Activated CD4-positive, alpha-beta T cell treated with anti-CD3 and anti-CD28 coated beads, Interleukin-2, amount 10 ng/mL, durations not matched to agents 7 days and 5 days (primary cell): ENCODE data around the gene RIMS1. TPM values are rescaled to one million over a fixed set of nuclear protein-coding genes. Genes with fewer than 3 reads are reported as not detected.

ENCODE experiments used
- CTCF ChIA-PET: fragments of 350-600 bp; sonication (Branson Sonifier 250); formaldehyde crosslinking; loops from one replicate; lab custom pipeline; 2021; ENCODE audit warnings: antibody characterized with exemption; lab: Charles Lee
- POLR2A ChIA-PET: fragments of 350-600 bp; sonication (Branson Sonifier 250); formaldehyde crosslinking; loops from one replicate; lab custom pipeline; 2021; ENCODE audit warnings: antibody characterized with exemption; lab: Charles Lee
- DNase-seq: peaks from one replicate; pipeline ENCODE4 v3.0.0-alpha.2; 2020
- H3K27ac Mint-ChIP-seq: one replicate; pipeline ENCODE4 v1.8.0; 2021; ENCODE audit warnings: mild to moderate bottlenecking, moderate library complexity, mixed read lengths
- H3K27me3 Mint-ChIP-seq: one replicate; pipeline ENCODE4 v1.8.0; 2021; ENCODE audit warnings: mixed read lengths
- H3K36me3 Mint-ChIP-seq: one replicate; pipeline ENCODE4 v1.8.0; 2021; ENCODE audit warnings: low read depth, mixed read lengths
- H3K4me1 Mint-ChIP-seq: one replicate; pipeline ENCODE4 v1.8.0; 2021; ENCODE audit warnings: mixed read lengths
- H3K4me3 Mint-ChIP-seq: one replicate; pipeline ENCODE4 v1.8.0; 2021; ENCODE audit warnings: mild to moderate bottlenecking, moderate library complexity, mixed read lengths
- H3K9me3 Mint-ChIP-seq: one replicate; pipeline ENCODE4 v1.8.0; 2021; ENCODE audit warnings: mixed read lengths
- total RNA-seq, 2 experiments: library from RNA; stranded (reverse); gene quantifications; one replicate each; pipeline ENCODE4 v1.2.3, GENCODE V29; 2021

Gene RIMS1
- total RNA-seq, 2 experiments from 2014 or later: not detected

DNA sequence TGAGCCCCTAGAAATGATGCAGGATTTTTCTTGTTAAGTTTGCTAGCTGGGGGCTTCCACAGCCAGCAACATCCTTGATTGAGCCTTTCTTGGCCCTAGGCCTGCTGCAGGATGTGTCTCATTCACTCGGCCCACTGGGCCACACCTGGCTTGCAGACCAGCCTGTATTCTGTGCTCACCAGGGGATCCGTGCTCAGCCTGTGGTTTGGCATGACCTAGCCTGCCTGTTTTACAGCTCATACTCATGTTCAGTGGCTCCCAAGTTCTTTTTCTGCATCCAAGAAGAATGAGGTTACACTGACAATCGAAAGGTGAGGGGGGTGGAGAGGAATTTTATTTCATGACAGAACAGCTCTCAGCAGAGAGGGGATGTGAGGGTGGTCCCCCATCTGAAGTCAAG lies 263.4 kb downstream of the RIMS1 start:
- Mint-ChIP-seq H3K4me3 (no peak overlapping the region), H3K36me3 (no peaks in the 10 kb centered on the region), H3K27me3 (no peaks in the 10 kb centered on the region), H3K27ac (no peak overlapping the region), H3K9me3 (peaks cover 2% of the 10 kb centered on the region), H3K4me1 (no peaks in the 10 kb centered on the region)
- ChIA-PET POLR2A (no interaction called here), CTCF (no interaction called here)
- no peak for DNase-seq

DNA sequence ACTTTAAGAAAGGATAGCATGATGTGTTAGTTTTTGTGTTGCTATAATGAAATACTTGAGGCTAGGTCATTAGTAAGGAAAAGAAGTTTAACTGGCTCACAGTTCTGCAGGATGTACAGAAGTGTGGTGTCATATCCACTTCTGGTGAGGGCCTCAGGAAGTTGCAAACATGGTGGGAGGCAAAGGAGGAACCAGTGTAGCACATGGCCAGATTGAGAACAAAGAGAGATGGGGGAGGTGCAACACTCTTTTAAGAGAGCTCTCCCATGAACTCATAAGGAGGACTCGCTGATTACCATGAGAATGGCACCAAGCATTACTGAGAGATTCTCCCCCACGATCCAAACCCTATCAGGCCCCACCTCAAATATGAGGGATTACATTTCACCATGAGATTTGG lies 265.4 kb downstream of the RIMS1 start:
- DNase-seq: no peak
- no peaks in the 10 kb centered on the region for H3K27me3 Mint-ChIP-seq
- ChIA-PET POLR2A (no interaction called here), CTCF (no interaction called here)
- H3K4me1 Mint-ChIP-seq: no peaks in the 10 kb centered on the region
- H3K4me3 Mint-ChIP-seq: no peak overlapping the region
- no peak overlapping the region for H3K27ac Mint-ChIP-seq
- H3K9me3 Mint-ChIP-seq: peaks cover 2% of the 10 kb centered on the region
- H3K36me3 Mint-ChIP-seq: no peaks in the 10 kb centered on the region

DNA sequence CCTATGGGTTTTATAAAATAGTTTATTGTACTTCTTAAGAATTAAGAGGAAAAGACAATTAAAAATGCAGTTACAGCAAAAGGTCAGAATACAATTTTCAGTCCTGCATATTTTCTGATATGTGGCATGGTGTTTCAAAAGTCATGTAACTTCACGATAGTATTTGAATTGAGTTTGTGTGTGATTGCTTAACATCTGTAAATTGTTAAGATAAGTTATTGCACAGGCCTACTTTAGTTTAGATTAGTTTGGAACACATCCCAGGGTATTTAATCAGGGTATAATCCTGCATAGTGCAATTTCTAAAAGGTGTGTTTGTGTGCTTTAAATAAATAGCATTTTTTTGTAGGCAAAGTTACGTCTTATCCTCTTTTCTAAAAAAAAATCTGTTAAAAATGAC lies 289.6 kb downstream of the RIMS1 start:
- Mint-ChIP-seq H3K27me3 (peaks cover 2% of the 10 kb centered on the region), H3K27ac (no peak overlapping the region), H3K36me3 (no peaks in the 10 kb centered on the region), H3K4me1 (no peaks in the 10 kb centered on the region), H3K4me3 (no peak overlapping the region), H3K9me3 (no peaks in the 10 kb centered on the region)
- DNase-seq: no peak
- ChIA-PET POLR2A (no interaction called here), CTCF (no interaction called here)

DNA sequence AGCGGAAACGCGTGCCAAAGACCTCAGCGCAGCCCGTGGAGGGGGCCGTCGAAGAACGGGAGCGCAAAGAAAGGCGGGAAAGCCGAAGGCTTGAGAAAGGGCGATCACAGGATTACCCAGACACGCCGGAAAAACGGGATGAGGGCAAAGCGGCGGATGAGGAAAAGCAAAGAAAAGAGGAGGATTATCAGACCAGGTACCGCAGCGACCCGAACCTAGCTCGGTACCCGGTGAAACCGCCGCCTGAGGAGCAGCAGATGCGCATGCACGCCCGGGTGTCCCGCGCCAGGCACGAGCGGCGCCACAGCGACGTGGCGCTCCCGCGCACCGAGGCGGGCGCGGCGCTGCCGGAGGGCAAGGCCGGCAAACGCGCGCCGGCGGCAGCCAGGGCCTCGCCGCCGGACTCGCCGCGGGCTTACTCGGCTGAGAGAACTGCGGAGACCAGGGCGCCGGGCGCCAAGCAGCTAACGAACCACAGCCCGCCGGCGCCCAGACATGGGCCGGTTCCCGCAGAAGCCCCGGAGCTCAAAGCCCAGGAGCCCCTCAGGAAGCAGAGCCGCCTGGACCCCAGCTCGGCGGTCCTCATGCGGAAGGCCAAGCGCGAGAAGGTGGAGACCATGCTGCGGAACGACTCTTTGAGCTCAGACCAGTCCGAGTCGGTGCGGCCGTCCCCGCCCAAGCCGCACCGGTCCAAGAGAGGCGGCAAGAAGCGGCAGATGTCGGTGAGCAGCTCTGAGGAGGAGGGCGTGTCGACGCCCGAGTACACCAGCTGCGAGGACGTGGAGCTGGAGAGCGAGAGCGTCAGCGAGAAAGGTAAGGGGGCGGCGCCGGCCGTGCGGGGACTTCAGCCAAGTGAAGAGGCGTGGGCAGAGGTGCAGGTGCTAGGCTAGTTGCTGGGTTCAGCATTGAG lies 296.2 kb downstream of the RIMS1 start:
- peak overlapping the region; percentile 25 for H3K4me3 Mint-ChIP-seq
- ChIA-PET POLR2A (no interaction called here), CTCF (no interaction called here)
- H3K27me3 Mint-ChIP-seq: peaks cover 30% of the 10 kb centered on the region
- no peak overlapping the region for H3K27ac Mint-ChIP-seq
- DNase-seq: no peak
- no peaks in the 10 kb centered on the region for H3K4me1 Mint-ChIP-seq
- peaks cover 3% of the 10 kb centered on the region for H3K36me3 Mint-ChIP-seq
- H3K9me3 Mint-ChIP-seq: no peaks in the 10 kb centered on the region

DNA sequence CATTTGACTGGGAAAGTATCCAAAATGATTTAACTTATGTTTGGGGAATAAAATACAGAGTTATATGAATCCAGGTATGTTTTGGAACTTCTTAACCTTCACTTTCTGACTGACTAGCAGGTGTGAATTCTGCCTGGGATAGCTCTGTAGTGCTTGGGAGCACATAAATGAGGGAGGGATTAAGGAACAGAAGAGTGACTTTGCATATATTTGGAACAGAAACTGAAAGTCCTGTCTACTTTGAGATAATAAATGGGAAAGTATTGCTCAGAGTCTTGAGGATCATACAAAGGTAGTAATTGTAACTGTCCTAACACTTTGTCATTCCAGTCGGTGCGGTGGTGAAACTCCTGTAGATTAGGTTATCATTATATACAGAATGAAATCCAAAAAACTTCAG lies 317.6 kb downstream of the RIMS1 start:
- POLR2A ChIA-PET: no interaction called here
- Mint-ChIP-seq H3K4me1 (no peaks in the 10 kb centered on the region), H3K36me3 (no peaks in the 10 kb centered on the region), H3K27me3 (no peaks in the 10 kb centered on the region), H3K27ac (no peak overlapping the region), H3K4me3 (no peak overlapping the region), H3K9me3 (no peaks in the 10 kb centered on the region)
- CTCF ChIA-PET: interaction anchor here (1.1 kb wide), 1 partner anchor 9 kb away, joined by 3 read pairs; no protein-coding TSS in a partner anchor
- no peak for DNase-seq

DNA sequence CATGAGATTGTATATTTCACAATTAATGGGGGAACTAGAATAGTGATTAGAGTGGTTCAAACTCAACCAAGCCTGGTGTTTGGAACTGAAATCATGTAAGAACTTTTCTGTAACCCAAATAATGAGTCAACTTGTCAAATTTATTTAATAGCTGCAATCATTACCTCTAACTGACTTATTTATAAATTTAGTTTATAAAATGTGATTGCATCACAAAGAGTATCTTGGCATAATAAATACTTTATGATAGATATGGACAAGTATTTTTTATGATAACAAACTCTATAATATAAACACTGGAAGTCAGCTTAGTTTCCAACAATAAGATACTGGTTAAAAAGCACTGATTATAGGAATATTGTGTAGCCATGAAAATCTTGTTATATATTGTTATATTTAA lies 319.1 kb downstream of the RIMS1 start:
- H3K36me3 Mint-ChIP-seq: no peaks in the 10 kb centered on the region

DNA sequence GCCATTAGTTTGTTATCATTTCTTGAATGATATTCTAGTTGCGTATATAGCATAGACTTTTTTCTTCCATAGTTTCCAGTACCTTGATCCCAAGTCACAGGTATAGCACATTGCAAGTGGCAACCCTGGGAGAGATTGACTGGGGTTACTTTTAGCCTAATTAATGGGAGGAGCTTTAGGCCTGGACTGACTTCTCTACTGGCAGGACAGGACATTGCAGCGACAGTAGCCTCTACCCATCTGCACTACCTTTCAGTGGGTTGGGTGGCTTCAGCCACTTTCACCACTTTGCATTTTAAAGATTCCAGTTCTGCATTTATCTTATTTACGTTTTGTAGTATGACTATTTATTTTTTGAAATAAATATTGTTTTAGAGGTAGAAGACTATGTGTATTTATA lies 320.3 kb downstream of the RIMS1 start:
- Mint-ChIP-seq H3K36me3 (no peaks in the 10 kb centered on the region), H3K9me3 (no peaks in the 10 kb centered on the region), H3K4me1 (no peaks in the 10 kb centered on the region), H3K27ac (no peak overlapping the region), H3K27me3 (no peaks in the 10 kb centered on the region), H3K4me3 (no peak overlapping the region)
- ChIA-PET CTCF (no interaction called here), POLR2A (no interaction called here)
- DNase-seq: no peak

More for the DNA sequence above, 319.1 kb downstream of the RIMS1 start:
- no peaks in the 10 kb centered on the region for H3K27me3 Mint-ChIP-seq
- no peak overlapping the region for H3K4me3 Mint-ChIP-seq
- no peaks in the 10 kb centered on the region for H3K4me1 Mint-ChIP-seq
- no peak overlapping the region for H3K27ac Mint-ChIP-seq
- POLR2A ChIA-PET: no interaction called here
- CTCF ChIA-PET: no interaction called here
- no peaks in the 10 kb centered on the region for H3K9me3 Mint-ChIP-seq
- no peak for DNase-seq

DNA sequence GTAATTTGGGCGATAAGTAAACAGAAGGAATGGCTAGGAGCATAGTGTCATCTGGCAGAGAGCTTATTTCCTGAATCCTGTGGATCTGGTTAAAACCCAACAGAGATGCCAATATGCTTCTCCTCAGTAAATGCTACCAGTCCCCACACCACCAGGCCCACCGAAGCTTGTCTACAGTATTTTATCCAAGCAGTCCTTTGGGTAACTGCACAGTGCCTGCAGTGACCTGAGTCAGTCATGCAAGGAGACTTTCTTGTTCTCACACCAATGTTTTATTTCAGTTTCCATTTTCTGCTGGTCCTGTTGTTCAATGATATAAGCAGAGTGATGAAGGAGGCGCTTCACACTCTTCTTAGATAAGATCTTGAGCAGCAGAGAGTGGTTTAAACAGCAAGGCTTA lies 326.3 kb downstream of the RIMS1 start:
- CTCF ChIA-PET: no interaction called here
- Mint-ChIP-seq H3K4me1 (no peaks in the 10 kb centered on the region), H3K36me3 (no peaks in the 10 kb centered on the region), H3K27me3 (no peaks in the 10 kb centered on the region), H3K4me3 (no peak overlapping the region), H3K27ac (no peak overlapping the region), H3K9me3 (no peaks in the 10 kb centered on the region)
- no peak for DNase-seq
- POLR2A ChIA-PET: no interaction called here

DNA sequence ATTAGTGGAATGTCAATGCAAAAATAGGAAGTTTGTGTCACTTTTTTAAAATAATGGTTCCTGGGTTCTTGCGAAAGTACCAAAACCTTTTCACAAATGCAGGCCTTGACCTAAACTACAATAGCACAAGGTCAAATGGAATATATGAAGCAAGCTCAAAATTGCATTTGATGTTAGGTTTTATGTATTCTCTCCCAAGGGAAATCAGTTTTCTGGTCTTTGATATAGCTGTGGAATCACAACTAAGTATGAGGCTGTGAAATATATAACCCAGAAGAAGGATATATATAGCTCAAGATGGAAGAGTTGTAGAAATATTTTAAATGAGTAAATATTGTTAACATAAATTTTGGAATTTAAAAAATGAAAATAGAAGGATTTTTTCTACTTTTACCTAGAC lies 327.3 kb downstream of the RIMS1 start:
- Mint-ChIP-seq H3K36me3 (no peaks in the 10 kb centered on the region), H3K27ac (no peak overlapping the region), H3K27me3 (no peaks in the 10 kb centered on the region), H3K4me3 (no peak overlapping the region), H3K9me3 (no peaks in the 10 kb centered on the region), H3K4me1 (no peaks in the 10 kb centered on the region)
- ChIA-PET CTCF (no interaction called here), POLR2A (no interaction called here)
- DNase-seq: no peak

DNA sequence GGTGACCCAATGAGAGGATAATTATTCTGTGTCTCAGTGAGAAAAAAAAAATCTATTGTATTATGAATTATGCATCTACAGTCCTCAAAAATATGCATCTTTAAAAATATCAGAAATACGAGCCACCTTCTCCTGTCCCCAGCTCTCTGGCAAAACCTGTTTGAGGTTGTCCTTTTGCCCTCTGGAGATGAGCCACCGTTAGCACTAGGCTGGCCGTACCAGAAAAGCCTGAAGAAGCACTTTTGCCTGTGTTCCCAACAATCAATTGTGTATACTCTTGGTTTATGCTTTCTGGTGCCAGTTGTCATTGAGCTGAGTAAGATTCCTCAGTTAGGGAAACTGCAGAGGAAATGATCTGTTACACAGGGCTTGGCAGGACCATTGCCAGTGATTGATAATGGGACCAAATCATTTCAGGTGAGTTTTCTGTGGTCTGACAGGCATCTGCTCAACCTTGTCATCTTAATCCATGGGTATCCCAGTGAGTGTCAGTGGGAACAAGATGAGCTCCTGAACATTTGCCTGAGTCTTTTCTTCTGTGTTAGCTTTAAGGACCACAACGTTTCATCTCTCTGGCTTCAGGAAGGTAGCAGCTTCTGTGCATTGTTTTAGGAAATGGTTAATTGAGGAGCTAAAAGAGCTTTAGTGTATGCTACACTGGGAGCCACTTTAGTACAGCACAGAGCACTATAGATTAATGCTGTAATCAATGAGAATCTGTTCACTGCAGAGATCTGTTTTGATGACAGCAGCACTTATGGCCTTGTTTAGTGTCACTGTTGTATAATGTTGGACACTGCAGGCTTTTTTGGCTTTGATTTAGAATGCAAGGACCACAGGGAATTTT lies 330.1 kb downstream of the RIMS1 start:
- Mint-ChIP-seq H3K27ac (no peak overlapping the region), H3K9me3 (no peaks in the 10 kb centered on the region), H3K4me3 (no peak overlapping the region), H3K27me3 (no peaks in the 10 kb centered on the region), H3K36me3 (no peaks in the 10 kb centered on the region), H3K4me1 (no peaks in the 10 kb centered on the region)
- DNase-seq: no peak
- POLR2A ChIA-PET: no interaction called here
- CTCF ChIA-PET: interaction anchor here (0.6 kb wide), 1 partner anchor 412 kb away, joined by 4 read pairs; no protein-coding TSS in a partner anchor

DNA sequence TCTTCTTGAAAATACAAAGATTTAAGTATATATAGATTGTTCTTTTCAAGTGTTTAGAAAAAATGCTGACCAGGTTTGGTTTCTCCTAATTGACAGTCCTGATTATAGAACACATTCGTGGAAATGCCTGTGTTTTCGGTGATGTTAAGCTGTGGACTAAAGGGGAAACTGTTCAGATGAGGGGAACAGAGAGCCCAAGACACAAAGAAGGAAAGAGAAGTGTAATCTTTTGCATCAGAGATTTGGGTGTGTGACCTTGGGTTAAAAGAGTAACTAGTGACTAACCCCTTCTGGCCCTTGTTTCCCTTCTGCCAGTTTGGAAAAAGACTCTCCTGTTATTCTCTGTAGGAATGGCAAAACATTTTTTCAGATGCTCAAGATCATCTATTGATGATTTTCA lies 331.3 kb downstream of the RIMS1 start:
- H3K9me3 Mint-ChIP-seq: no peaks in the 10 kb centered on the region
- ChIA-PET CTCF (no interaction called here), POLR2A (no interaction called here)
- H3K27ac Mint-ChIP-seq: no peak overlapping the region
- no peaks in the 10 kb centered on the region for H3K36me3 Mint-ChIP-seq
- no peaks in the 10 kb centered on the region for H3K4me1 Mint-ChIP-seq
- H3K4me3 Mint-ChIP-seq: no peak overlapping the region
- no peak for DNase-seq
- H3K27me3 Mint-ChIP-seq: no peaks in the 10 kb centered on the region

DNA sequence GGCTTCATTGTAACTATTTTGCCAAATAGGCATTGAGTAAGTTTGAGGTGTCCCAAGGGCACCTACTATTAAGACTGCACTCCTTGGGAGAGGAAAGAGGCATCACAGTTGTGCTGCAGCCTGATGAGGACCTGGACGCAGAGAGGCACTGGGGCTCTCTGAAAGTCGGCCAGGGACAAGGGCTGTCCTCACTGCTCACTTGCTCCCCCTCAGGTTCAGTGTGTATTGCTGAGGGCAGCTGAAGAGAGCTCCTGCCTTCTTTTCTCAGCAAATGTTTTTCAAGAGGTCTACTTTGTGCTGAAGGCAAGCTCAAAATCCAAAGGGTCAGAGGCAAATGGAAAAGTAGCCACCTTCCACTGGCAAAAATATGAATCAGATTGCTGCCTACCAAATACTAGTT lies 331.8 kb downstream of the RIMS1 start:
- no peaks in the 10 kb centered on the region for H3K36me3 Mint-ChIP-seq
- POLR2A ChIA-PET: no interaction called here
- no peak for DNase-seq
- no peaks in the 10 kb centered on the region for H3K27me3 Mint-ChIP-seq
- CTCF ChIA-PET: no interaction called here
- H3K4me1 Mint-ChIP-seq: no peaks in the 10 kb centered on the region
- no peak overlapping the region for H3K4me3 Mint-ChIP-seq
- H3K27ac Mint-ChIP-seq: no peak overlapping the region
- no peaks in the 10 kb centered on the region for H3K9me3 Mint-ChIP-seq

DNA sequence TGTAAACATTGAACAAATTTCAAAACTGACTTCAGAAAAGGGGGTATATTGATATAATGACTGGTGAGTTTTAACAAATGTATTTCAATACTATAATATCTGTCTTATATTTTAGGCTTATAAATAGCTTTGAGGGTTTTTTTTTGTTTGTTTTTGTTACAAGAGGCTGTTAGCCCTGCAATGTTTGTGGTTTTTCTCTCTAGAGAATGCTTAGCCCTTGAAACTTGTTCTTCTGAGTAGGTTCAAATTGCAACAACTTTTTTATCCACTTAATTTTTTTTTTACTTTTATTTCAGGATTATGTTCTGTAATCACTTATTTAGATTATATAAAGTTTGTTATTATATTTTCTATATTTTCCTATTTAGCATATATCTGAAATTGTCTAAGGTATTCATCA lies 333.2 kb downstream of the RIMS1 start:
- POLR2A ChIA-PET: no interaction called here
- CTCF ChIA-PET: no interaction called here
- H3K27me3 Mint-ChIP-seq: no peaks in the 10 kb centered on the region
- H3K4me3 Mint-ChIP-seq: no peak overlapping the region
- no peak overlapping the region for H3K27ac Mint-ChIP-seq
- no peaks in the 10 kb centered on the region for H3K4me1 Mint-ChIP-seq
- H3K36me3 Mint-ChIP-seq: no peaks in the 10 kb centered on the region
- no peak for DNase-seq
- H3K9me3 Mint-ChIP-seq: no peaks in the 10 kb centered on the region
